Astrocyte of the spinal cord (primary cell): ENCODE data around the gene CTDSP2.
A peak's percentile ranks its signal among the peaks of the same experiment; 100 is the strongest.

ENCODE experiments used
- DNase-seq: peaks from one replicate; pipeline ENCODE4 v3.0.0; 2011; ENCODE audit warnings: low read depth, low spot score
- H3K4me3 ChIP-seq: 2 replicates; pipeline ENCODE4 v1.5.1; 2011; ENCODE audit warnings: low read depth, mild to moderate bottlenecking, low read length, moderate library complexity
- in situ Hi-C: cut with HindIII; loops from 2 replicates; pipeline ENCODE4 v1.10.0; 2017; ENCODE audit warnings: low sequenced_read_pairs
- TF ChIP-seq, protein P1 (sequence below): IDR thresholded peaks from 2 replicates; pipeline ENCODE4 v1.5.1; 2012; ENCODE audit warnings: low read depth, mild to moderate bottlenecking, low read length, inconsistent platforms

The CTDSP2 gene

DNA sequence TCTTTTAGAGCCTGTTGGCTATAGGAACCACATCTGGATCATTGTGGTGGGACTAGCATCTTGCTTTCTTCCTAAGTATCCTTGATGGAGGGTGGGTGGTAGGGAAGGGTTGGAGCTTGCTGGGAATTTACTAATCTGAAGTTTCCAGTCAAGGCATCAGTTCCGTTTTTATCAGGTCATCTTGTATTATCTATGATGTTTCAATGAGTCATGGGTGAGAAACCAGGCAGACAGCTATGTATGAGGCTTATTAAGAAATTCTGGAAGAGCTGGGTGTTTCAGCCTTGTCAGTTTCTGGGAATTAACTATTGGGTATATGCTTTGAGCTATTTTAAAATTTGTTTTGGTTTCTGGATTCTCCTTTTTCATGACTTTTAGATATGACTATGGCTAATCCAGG lies 52.6 kb downstream of the CTDSP2 start:
- TF ChIP-seq, protein P1, sequence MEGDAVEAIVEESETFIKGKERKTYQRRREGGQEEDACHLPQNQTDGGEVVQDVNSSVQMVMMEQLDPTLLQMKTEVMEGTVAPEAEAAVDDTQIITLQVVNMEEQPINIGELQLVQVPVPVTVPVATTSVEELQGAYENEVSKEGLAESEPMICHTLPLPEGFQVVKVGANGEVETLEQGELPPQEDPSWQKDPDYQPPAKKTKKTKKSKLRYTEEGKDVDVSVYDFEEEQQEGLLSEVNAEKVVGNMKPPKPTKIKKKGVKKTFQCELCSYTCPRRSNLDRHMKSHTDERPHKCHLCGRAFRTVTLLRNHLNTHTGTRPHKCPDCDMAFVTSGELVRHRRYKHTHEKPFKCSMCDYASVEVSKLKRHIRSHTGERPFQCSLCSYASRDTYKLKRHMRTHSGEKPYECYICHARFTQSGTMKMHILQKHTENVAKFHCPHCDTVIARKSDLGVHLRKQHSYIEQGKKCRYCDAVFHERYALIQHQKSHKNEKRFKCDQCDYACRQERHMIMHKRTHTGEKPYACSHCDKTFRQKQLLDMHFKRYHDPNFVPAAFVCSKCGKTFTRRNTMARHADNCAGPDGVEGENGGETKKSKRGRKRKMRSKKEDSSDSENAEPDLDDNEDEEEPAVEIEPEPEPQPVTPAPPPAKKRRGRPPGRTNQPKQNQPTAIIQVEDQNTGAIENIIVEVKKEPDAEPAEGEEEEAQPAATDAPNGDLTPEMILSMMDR: no peak
- in situ Hi-C loops: no loop called here
- H3K4me3 ChIP-seq: no peak overlapping the region
- DNase-seq: peak; percentile 50

DNA sequence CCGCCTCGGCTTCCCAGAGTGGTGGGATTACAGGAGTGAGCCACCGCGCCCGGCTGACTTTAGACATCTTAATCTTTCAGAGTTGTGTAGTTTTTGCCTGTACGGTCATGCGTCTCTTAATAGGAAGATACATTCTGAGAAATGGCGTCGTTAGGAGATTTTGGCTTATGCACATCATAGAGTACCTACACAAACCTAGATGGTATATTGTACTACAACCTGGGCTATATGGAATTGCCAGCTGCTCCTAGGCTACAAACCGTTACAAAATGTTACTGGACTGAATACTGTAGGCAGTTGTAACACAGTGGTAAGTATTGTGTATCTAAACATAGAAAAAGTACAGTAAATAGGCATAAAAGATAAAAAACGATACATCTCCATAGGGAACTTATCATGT lies 62.7 kb downstream of the CTDSP2 start:
- in situ Hi-C loops: no loop called here
- H3K4me3 ChIP-seq: no peak overlapping the region
- TF ChIP-seq, protein P1: no peak
- DNase-seq: no peak

DNA sequence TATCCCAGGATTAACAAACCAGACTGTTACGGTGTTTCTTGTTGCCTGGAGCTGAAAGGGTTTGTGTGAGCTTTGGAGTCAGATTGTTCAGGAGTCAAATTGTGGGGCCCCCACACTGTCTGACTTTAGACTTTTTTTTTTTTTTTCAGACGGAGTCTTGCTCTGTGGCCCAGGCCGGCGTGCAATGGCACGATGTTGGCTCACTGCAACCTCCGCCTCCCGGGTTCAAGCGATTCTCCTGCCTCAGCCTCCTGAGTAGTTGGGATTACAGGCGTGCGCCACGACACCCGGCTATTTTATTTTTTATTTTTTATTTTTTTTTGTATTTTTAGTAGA lies 63.1 kb downstream of the CTDSP2 start:
- peak overlapping the region; percentile 73 for H3K4me3 ChIP-seq
- no peak for DNase-seq
- TF ChIP-seq, protein P1: no peak
- in situ Hi-C loops: no loop called here

DNA sequence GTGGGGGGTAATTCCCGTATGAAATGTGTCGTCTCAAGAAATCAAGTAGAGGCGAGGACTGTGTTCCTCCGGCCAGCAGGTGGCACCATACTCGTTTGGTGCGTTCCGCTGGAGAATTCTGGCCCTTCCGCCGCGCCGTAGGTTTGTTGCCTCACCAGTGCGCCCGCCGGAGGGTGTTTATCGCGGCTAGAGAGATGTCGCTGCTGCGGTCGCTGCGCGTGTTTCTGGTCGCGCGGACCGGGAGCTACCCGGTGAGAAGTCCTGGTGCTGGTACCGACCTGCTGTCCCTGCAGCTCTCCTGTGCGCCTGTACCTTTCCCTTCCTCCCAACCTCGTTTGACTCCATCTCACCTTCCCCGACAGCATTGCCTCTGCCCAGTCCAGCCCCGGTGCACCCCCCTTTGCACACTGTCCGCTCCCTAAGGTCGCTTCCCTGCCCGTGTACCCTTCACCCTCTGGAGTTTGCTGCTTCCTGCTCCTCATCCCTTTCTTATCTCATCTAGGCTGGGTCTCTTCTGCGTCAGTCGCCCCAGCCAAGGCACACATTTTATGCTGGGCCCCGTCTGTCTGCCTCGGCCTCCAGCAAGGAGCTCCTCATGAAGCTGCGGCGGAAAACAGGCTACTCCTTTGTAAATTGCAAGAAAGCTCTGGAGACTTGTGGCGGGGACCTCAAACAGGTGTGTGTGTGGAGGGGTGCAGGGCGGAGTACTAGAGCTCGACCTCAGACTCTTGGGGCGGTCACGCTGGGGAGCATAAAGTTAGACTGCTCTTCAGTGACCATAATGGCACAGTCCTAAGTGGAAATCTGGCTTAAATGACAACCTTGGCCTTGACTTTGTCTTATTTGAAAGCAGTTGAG lies 63.7 kb downstream of the CTDSP2 start, which contains the start of gene TSFM:
Gene TSFM (plus strand): TSS at position 180 of the 858 bp plus-strand sequence. CDS start 15 bp downstream, at position 195.
- DNase-seq: peak; percentile 93
- TF ChIP-seq, protein P1: peak; percentile 88
- H3K4me3 ChIP-seq: peak within 1 kb of the TSS; percentile 73
- in situ Hi-C loops: no loop called here

DNA sequence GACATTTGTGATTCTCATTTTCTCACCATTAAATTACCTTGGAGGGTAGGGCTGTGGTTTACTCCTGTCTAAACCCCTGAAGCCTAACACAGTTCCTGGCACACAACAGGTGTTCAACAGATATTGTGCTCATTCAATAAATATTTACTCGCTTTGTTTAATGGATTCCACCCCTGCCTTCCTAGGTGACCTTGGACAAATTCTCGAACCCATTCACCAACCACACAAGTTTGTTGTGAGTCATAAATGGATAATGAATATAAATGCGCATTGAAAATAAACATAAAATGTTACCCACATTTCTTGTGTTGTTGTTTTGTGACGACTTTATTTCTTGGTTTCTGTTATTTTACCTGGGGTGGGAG lies 64.3 kb downstream of the CTDSP2 start:
- TF ChIP-seq, protein P1: no peak
- no peak overlapping the region for H3K4me3 ChIP-seq
- DNase-seq: no peak
- in situ Hi-C loops: no loop called here

DNA sequence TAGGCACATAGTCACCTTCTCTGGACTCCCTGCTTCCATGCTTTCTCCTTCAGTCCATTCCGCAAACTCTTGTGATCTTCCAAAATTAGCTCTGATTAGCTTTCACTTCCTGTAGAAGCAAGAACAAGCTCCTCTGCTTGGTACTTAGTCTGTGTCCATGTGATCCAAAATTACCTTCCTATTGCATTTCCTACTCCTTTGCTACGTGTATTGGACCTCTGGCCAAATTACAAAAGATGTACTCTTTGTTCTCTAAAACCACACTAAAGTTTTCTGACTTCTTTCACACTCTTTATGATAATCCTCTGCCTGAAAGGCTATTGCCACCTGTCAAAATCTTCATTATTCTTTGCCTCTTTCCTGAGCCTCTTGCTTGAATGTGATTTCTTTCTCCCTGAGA lies 64.7 kb downstream of the CTDSP2 start:
- in situ Hi-C loops: no loop called here
- no peak for DNase-seq
- TF ChIP-seq, protein P1: no peak
- no peak overlapping the region for H3K4me3 ChIP-seq
